Fibroblast of the conjunctiva (primary cell): Measurements from ENCODE around the gene NR1D2.

Experiments used
- DNase-seq: peaks from one replicate; pipeline ENCODE4 v3.0.0-alpha.2; 2010; ENCODE audit warnings: low read depth

Gene NR1D2

DNA sequence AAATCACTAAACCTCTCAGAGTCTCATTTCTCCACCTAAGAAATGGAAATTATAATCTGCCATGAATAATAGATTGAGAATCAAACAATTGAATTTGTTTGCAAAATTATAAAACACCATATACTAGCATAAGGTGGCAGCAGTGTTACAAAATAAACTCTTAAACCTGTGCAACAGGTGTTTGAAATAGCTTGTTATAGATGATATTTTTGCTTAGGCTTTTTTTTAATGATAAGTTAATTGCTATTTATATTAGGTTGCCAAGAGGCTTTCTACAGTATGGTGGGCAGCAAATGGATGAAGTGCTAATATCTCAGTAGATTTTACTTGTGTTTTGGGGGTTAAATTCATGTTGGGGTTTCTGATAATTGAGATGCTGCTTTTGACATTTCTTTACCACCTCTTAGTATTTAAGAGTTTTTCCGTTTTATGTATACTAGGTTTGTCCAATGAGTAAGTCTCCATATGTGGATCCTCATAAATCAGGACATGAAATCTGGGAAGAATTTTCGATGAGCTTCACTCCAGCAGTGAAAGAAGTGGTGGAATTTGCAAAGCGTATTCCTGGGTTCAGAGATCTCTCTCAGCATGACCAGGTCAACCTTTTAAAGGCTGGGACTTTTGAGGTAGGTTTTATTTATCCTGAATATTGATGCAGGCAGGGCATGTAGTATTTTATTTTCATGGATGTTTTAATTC, 19.6 kb downstream of the NR1D2 start:
- no peak for DNase-seq

DNA sequence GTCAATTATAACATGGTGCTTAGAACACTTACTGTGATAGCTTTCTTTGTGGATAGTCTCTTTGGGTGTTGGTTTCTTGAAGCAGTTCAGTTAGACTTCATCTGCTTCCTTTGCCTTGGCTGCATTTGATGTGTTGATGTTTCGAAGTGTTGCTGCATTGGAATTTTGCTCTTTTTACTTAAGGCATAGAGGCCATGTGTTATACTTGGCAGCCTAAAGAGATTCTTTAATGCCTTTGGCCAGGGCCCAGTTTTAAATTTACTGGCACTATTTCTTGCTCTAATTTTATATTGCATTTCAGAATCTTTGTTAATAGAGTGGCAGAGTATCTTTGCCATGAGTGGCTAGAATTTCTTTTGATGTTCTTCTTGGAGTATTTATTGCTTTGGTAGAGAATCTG, 21.2 kb downstream of the NR1D2 start:
- peak; percentile 87 for DNase-seq

DNA sequence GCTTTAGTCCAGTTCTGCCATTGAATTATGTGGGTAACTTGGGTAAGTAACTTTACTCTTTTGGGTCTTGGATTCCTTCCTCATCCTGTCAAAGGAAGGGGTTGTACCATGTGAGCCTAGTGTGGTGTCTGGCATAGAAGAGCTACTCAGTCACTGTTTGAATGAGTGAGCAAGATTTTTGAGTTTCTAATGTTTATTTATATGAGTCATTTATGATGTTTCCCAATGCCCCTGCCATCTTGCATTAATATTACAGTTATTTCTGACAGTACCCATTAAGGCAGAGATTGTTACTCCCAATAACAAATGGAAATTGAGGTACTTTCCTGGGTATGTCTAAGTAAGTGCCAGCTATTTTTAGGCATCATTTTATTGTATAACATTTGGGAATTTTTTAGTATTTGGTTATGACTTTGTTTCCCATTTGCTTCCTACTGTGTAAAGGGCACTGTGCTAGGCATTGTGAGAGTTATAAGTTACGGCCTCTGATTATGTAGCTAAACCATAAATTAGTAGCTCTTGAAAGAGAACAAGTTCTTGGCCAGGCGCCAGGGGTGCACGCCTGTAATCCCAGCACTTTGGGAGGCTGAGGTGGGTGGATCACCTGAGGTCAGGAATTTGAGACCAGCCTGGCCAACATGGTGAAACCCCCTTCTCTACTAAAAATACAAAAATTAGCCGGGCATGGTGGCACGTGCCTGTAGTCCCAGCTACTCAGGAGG, 23.5 kb downstream of the NR1D2 start:
- DNase-seq = no peak

DNA sequence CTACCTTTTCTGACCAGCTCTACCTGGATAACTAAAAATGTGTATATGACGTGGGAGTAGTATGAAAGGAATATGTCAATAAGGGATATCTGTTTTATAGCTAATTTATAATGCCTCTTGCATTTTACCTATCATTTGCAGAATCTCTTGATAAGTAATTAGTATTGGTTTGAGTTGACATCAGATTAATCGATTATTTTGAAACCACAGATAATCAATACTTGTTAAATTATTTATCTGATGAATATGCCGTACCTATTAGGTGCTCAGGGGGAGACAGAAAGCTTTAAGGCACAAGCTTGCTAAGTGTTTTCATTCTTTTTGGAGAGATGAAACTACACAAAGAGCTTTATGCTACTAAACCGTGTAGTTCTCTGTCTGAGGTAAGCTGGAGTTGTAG, 24.3 kb downstream of the NR1D2 start:
- DNase-seq = no peak

DNA sequence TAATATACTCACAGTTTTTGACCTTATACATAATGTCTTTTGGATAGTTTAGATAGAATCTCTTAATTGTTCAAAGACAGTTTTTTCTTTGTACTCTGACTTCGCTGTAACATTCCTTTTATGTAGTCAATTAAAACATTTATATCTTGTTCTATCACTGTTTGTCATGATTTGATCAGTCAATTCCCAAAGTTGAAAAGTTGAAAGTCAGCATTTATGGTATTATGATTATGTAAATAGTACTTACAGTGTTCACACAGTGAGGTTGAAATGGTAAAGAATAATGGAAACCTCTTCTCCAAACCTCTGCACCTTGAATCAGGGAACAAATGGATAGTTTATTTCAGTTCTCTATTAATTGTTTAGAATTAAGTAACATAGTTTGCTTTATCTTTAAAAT, 26.6 kb downstream of the NR1D2 start:
- no peak for DNase-seq

DNA sequence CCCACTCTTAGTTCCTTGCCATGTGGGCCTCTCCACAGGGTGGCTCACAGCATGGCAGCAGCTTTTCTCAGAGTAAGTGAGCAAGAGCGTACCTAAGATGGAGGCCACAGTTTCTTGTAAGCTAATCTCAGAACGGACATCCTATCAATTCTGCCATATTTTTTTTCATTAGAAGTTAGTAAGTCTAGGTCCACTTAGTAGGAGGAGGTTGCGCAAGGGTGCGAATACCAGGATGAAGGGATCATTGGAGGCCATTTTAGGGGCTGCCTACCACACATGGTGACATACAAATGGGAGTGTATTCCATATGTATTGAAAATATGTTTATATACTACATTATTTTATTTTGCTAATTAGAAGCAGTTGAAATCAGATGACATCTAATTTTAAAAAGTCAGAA, 31.5 kb downstream of the NR1D2 start:
- no peak for DNase-seq

DNA sequence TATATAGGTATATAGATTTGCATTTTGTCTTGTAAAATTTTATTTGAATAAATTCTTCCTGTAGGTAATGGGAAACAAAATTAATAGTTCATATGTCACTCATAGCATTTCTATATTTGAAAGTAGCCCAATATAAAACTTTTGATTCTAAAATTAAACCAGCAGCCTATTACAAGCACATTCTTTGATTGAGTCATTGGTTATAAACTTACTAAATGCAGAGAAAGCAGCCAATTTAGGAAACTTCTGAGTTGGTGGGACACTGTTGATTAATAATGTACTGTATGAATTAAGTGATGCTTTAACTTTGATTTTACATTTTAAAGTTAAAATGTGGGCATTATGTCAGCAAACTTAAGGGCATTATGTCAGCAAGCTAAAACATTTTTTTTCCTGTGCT, 34.5 kb downstream of the NR1D2 start:
- no peak for DNase-seq

DNA sequence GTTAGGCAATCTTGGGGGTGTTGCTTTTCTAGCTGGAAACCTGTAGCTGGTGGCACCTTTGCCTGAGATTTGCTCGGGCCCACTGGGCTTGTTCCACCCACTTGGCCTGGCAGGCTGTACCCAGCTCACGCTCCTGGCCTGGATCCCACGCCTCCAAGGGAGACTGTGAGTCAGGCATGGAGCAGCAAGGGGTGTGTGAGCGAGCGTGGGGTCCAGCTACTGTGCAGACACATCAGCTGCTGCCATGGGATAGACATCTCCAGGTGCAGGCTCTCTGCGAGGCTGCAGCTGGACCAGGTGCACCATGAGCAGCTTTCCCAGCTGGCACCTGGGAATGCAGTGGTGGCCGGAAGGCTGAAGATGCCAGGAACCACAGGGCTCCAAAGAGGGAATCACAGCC, 36.0 kb downstream of the NR1D2 start:
- no peak for DNase-seq

DNA sequence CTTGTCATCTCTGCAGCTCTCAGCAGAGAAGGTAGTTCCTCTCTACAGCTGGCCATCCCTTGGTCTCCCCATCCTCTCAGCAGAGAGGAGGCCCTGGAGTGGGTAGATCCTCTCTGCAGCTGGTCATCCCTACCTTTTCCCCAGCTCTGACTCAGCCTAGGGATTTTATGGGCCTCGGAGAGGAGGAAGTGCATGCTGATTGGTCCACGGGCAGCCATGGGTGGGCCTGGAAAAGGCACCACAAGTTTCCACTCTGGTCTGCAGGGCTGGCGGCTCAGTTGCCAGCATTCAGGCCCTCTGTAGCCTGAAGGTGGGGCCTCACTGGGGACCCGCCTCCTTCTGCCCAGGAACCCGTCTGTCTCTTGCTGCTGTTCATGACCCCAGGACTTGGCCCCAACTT, 36.9 kb downstream of the NR1D2 start:
- DNase-seq = no peak

DNA sequence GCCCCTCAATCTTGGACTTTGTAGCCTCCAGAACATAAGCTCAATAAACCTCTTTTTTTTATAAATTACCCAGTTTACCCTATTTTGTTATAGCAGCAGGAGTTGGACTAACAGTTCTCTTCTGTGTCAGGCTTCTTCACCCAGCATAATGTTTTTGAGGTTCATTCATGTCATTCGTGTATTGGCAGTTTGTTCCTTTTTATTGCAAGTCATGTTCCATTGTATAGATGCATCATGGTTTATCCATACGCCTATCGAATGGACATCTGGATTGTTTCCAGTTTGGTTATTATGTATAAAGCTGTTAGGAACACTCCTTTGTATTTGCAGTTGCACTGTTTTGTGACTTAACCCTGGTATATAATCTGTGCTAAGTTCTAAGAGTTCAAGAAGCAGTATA, 39.8 kb downstream of the NR1D2 start:
- DNase-seq = no peak

DNA sequence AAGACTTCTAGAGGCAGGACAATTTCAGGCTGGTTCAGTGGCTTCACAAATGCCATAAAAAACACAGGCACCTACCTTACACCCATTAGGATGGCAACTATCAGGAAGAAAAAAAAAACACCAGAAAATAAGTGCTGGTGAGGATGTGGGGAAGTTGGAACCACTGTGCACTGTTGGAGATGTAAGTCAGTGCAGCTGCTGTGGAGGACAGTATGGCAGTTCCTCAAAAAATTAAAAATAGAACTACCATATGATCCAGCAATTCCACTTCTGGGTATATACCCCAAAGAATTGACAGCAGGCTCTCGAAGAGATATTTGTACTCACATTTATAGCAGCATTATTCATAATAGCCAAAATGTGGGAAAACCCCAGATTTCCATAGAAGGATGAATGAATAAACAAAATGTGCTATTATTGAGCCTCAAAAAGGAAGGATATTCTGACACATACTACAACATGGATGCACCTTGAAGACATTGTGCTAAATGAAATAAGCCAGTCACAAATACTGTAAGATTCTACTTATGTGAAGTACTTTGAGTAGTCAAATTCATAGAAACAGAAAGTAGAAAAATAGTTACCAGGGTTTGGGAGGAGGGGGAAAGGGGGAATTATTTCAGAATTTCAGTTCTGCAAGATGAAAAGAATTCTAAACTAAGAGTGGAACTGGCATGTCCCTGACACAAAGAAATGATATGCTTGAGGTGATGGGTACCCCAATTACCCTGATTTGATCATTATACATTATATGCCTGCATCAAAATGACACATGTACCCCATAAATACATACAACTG, 40.9 kb downstream of the NR1D2 start:
- no peak for DNase-seq

DNA sequence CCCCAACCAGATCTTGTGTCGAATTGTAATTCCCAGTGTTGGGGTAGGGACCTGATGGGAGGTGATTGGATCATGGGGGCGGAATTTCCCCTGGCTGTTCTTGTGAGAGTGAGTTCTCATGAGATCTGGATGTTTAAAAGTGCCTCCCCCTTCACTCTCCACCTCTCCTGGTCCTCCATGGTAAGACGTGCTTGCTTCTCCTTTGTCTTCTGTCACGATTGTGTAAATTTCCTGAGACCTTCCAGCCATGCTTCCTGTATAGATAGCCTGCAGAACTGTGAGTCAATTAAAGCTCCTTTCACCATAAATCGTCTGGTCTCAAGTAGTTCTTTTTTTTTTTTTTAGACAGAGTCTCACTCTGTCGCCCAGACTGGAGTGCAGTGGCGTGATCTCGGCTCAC, 42.3 kb downstream of the NR1D2 start:
- DNase-seq = no peak

DNA sequence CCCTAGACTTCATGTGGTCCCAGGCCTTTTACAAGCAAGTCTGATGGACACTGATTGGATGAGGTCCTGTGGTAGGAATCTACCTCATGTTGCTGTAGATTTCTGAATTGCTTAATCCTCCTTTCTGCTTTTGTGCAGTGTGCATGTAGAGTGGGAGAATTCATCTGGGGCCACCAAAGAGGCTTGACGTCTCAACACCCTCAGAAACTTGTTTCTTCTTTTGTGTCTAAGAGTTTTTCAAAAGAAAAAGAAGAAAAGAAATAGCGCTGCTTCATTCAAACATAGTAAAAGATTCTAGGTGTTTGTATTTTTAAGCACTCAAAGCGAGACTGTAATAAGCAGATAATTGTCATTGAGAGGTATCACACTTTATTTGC, 46.2 kb downstream of the NR1D2 start:
- no peak for DNase-seq

DNA sequence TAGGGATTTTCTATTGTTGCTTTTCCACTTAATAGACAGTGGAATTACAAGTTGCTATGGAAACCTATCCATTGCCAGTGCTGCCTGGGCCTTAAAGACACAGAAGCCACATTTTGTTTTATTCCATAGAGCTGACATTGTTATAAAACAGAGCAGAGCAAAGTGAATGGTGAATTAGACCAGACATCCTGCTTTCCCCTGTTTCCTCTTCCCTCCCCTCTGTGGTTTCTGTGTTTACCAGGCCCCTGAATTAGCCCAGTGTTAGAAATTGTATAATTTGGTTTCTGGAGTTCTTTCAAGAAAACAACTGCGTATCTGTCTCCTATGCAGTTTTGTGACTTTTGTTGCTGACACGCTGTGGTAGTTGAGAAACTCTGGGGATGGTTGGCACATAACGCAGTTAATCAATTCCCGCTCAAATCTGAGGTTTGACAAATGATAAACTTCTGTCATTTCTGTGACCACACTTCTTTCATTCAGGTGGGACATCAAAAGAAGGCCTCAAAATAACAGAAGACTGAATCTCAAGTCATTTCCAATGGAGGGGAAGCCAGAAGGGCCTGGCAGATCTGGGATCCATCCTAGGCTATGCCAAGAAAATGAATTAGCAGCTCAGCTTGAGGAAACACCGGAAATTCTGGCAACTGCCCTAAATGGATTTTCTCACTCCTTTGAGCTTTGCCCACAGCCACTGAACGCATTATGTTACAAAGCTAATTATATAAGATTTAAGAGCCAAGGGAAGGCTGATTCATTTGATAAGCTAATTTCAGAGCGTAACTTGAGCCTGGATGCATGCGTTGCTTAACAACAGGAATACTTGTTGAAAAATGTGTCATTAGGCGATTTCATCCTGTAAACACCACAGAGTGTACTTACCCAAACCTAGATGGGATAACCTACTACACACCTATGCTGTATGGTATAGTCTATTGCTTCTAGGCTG, 46.9 kb downstream of the NR1D2 start:
- DNase-seq = peak; percentile 18

DNA sequence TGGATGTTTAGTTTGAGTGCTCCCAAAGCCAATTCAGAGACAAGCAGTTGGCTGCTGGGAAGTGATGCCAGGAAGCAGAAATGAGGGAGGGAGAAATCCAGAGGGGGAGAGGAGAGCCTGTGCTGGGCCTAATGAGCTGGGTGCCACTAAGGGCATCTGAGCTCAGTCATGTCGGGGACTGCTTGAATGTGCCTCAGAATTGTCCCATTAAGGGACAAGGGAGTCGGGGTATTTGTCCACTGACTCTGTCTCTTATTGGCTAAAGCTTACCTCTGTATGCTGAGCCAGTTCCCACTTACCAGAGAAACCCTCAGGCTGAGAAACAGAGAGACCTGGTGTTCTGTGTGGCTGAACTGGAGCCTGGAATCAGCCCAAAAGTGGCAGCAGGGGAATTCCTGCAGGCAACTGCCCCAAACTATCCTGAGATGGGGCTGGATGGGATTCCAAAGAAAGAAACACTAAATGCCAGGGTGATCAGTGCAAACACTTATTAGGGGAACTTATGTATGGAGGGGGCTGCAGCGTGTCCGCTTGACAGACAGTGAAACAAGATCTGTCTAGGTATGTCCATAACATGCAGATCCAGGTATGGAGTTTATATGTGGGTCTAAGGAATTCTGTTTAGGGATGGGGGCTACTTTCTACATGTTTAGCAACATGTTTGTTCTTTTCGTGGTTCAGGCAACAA, 48.6 kb downstream of the NR1D2 start:
- DNase-seq = no peak

DNA sequence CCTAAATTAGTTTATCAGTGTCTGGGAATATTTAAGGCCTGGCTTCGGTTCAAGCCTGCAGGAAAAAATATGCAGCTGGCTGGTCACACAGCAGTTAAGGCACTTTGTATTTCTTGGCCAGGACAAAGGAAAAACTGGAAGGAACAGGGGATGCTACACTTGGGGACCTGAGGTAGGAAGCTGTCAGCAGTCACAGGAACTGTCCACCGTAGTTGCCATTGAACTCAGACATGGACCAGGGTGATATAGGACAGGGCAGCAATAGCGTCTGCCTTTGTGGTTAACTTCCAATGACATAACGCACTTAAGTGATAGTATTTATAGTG, 49.1 kb downstream of the NR1D2 start:
- no peak for DNase-seq

DNA sequence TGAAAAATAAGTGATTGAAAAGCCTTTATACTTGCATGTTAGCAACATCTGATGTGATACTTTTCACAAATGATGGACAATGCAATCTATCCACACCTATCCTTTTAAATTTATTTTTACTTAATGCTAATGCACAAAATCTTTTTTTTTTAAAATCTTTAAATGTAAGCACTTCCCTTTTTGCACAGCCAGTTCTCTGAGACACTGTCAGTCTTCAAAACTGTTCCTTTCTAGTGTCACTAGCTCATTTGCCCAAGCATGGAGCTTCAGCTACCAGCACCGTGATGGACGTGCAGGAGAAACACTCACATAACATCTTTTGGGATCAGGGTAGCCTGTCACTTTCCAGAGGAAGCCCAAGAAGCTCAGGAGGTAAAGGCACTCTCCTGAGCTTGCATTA, 50.1 kb downstream of the NR1D2 start:
- no peak for DNase-seq

DNA sequence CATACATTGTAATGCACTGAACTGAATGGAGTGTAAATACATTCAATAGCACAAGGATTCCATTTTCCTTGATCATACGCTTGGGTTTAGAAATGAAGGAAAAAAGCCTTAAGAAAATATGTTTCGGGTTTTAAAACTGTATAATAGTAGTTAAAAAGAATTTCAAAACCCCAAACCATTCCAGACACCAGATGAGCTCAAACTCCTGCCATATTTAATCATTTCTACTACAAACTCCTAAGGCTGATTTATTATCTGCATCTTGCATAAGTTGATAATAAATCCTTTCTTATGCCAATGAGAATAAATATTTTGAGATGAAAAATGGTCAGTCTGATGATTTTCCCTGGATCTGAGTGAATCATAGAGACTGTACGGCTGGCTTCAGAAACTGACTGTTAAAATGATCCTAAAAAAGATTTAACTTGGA, 51.0 kb downstream of the NR1D2 start:
- no peak for DNase-seq

DNA sequence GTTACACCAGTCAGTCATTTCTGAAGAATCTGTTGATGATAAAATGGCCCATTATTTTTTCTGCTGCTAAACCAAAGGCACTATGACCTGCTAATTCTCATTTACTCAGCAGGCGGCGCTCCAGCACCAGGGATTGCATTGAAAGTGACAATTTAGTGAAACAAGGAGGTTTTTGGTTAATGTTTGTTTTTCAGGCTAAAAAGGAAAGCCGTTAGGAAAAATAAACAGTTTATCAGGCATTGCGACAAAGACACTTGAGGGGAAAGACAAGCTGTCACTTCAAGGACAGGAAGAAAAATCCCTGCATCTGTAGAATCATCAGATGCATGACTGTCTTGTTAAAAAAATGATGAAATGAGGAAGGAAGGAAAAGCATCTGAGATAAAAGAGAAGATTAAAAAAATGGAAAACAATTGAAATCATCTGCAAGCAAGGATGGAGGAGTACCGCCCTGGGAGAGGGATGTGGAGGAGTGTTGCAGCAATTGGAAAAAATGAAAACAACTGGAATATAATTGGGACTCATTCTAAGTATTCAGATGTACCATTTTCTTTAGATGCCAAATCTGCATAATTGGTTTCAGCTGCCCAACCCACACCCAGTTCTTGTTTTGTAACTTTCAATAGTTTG, 54.0 kb downstream of the NR1D2 start:
- DNase-seq = peak; percentile 48

DNA sequence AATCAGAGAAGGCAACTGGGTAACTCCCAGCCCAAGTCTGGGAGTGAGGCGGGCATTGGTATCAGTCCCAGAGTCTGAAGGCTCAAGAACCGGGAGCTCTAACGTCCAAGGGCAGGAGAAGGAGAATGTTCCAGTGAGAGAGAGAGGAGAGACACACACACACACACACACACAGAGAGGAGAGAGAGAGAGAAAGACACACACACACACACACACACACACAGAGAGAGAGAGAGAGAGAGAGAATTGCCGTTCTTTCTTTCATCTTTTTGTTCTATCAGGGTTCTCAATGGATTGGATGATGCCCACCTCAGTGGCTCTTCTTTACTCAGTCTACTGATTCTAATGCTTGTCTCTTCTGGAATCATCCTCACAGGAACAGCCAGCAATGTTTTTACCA, 57.0 kb downstream of the NR1D2 start:
- no peak for DNase-seq

DNA sequence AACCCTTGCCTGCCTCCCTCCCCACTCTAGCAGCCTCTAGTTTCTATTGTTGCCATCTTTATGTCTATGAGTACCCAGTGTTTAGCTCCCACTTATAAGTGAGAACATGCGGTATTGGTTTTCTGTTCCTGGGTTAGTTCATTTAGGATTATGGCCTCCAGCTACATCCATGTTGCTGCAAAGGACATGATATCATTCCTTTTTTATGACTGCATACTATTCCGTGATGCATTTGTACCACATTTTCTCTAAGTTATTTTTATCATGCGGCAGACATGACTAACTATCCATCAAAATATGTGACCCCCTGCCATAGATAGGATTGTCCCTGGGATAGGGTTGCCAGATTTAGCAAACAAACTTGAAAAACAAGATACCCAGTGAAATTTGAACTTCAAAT, 58.4 kb downstream of the NR1D2 start:
- no peak for DNase-seq
